Brain pericyte (primary cell): ENCODE data around the gene MUC13.

Experiments used
- DNase-seq: peaks from one replicate; pipeline ENCODE4 v3.0.0-alpha.2; 2012; ENCODE audit warnings: low read depth, low spot score

Gene MUC13

GRCh38 chr3:124951511-124952281 lies 17.1 kb upstream of the MUC13 start:
- no peak for DNase-seq

- no peak for DNase-seq
Observed at GRCh38 chr3:124950026-124950425, 15.5 kb upstream of the MUC13 start.

GRCh38 chr3:124942613-124943012 lies 8.1 kb upstream of the MUC13 start:
- no peak for DNase-seq

GRCh38 chr3:124941771-124942170 lies 7.2 kb upstream of the MUC13 start:
- no peak for DNase-seq

GRCh38 chr3:124939661-124940060 lies 5.1 kb upstream of the MUC13 start:
- no peak for DNase-seq

GRCh38 chr3:124938896-124939295 lies 4.3 kb upstream of the MUC13 start:
- DNase-seq, result no peak

GRCh38 chr3:124937049-124937448 lies 2.5 kb upstream of the MUC13 start:
- DNase-seq, result no peak

- DNase-seq, result no peak
Observed at GRCh38 chr3:124935794-124936542, 1.4 kb upstream of the MUC13 start.

- no peak for DNase-seq
Observed at GRCh38 chr3:124935264-124935663, 713 bp upstream of the MUC13 start.

GRCh38 chr3:124928333-124929202 lies 6.0 kb downstream of the MUC13 start:
- peak; percentile 20 for DNase-seq

GRCh38 chr3:124927574-124928045 lies 6.9 kb downstream of the MUC13 start:
- DNase-seq, result no peak

- no peak for DNase-seq
Observed at GRCh38 chr3:124926426-124927101, 8.0 kb downstream of the MUC13 start.

GRCh38 chr3:124924741-124925140 lies 9.8 kb downstream of the MUC13 start:
- no peak for DNase-seq

GRCh38 chr3:124923833-124924232 lies 10.7 kb downstream of the MUC13 start:
- DNase-seq, result no peak

GRCh38 chr3:124920718-124921117 lies 13.8 kb downstream of the MUC13 start:
- no peak for DNase-seq

- no peak for DNase-seq
Observed at GRCh38 chr3:124919756-124920155, 14.8 kb downstream of the MUC13 start.

GRCh38 chr3:124918524-124918923 lies 16.0 kb downstream of the MUC13 start:
- DNase-seq, result no peak

- no peak for DNase-seq
Observed at GRCh38 chr3:124916837-124917409, 17.6 kb downstream of the MUC13 start.

GRCh38 chr3:124915254-124915653 lies 19.3 kb downstream of the MUC13 start:
- DNase-seq, result no peak

- no peak for DNase-seq
Observed at GRCh38 chr3:124907957-124908356, 26.6 kb downstream of the MUC13 start.
